A549 treated with CpdA at 1 μM for 4 hours (cell line): ENCODE data around the gene CALD1. TPM values are rescaled to one million over a fixed set of nuclear protein-coding genes. Genes with fewer than 3 reads are reported as not detected.

Experiments
- total RNA-seq: library from RNA; stranded (reverse); fragments of 200-300 nt; extraction: Qiagen RNA extraction; gene quantifications from 5 replicates; pipeline ENCODE4 v1.2.3, GENCODE V29; 2022; ENCODE audit warnings: low read depth

Gene CALD1
- total RNA-seq, result 49.0 to 93.5 TPM (median 67.3 TPM) in 5 replicates

DNA sequence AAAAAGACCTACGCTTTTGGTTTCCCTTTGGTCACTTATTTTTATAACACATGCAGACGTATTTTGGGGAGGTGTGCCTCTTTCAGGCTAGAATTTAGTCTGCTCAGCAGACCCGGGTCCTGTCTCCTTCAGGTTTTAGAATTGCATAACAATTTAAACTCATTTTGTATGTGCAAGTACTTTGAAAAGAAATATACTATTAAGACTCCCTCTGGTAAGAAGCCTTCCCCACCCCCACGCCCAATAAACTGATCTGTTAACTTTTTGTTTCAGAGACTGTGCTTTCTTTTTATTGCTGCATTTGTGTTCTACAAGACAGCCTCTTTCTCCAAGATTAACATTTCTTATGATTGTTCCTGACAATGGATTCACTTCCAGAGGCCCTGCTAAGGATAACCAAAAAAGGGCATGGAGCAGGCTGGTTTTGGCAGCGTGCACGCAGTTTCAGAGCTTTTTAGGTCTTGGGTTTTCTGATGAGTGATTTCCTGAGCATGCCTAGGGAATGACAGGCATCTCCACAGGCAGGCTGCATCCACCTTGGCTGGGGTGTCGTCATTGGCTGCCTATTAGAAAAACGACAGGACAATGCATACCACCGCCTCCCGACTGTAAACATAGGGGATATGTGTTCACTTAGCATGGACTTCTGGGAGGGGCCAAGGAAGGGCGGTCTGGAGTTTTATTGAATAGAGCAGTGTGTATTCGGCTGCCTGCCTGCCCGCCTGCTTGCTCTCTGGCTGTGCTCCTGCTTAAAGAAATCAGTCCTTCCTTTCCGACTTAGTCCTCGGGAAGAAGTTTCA, at the start of gene CALD1:
CALD1 (plus strand) TSS at position 694 of the 800 bp plus-strand sequence. CDS start 88,100 bp downstream, outside the sequence.

DNA sequence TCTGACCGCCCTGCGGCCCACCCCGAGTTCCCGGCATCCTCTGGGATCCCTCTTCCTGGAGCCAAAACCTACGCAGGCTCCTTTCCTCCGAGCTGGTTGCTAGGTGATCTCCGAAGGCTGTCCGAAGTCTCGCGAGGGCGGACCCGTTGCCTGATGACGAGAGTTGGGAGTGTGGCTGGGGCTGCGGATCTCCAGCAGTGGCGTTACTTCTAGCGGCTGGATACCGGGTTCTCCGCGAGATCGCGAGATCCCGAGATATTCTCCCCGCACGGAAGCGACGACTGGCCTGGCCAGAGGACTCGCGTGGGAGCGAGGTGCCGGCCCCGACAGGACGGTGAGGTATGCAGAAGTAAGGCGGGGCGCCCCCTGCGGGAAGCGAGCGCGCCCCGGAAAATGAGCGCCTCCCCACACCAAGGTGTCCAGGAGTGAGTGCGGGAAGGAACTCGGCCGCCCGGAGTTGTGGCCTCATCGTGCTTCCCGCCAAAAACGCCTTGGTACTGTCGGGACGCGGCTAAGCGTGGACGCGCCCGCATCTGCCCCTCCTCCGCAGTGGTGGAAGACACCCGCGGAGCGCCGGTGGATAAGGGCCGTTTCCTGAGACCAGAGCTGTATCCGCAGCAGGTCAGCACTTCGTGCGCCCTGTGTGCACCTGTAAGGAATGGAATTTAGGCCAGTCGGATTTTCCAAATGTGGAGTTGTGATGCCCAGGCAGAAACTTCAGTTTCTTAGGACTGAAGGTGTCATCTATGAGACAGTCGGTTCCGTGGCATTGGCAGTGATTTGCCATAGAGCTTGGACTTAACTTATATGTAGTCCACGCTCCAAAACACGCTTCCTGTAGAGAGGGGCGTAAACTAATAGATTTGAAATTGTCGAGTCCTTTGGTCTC, 207.2 kb downstream of the CALD1 start, which contains the start of gene AGBL3:
AGBL3 (plus strand) TSS at position 146 of the 889 bp plus-strand sequence. CDS start 1,426 bp downstream, outside the sequence.

Other genes with a start within 250 kb of the CALD1 start
- gene AKR1B15, start 230.5 kb upstream of the CALD1 start, total RNA-seq, result 31.9 to 46.8 TPM (median 39.2 TPM) in 5 replicates
- 19.3 to 24.2 TPM (median 20.1 TPM) in 5 replicates for gene BPGM, start 132.8 kb upstream of the CALD1 start, total RNA-seq
- gene AGBL3, start 206.9 kb downstream of the CALD1 start, total RNA-seq, result 0.73 to 1.4 TPM (median 1.1 TPM) in 5 replicates